ENCODE results near the gene SHOC2.

Gene SHOC2

DNA sequence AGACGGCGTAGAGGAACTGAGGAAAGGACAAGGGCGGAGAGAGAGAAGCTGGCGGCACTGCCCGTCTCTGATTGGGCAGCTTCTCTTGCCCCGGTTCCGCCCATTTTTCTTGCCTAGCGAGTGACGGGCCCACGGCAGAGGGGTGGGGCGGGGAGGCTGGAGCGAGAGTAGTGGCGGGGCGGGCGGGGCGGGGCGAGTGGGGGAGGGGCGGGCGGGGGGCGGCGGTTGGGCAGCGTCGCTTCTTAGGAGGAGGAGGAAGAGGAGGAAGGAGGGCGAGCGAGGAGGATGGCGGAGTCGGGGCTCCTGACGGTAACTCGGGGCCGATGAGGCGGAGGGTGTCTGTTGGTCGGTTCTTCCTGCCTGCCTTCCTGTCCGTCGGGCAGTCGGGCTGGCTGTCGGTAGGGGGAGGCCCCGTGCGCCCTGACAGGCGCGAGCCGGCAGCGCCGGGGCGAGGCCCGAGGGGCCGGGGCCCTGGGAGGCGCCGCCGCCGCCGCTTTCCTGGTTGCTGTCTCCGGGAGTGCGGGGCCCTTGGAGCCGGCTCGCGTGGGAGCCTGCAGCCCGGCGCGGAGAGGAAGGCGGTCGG lies at the start of gene SHOC2:
Gene SHOC2, plus strand, starts transcription at position 256 of the 583 bp plus-strand sequence. CDS start 44,755 bp downstream, outside the sequence.
- peak in 1 of 2 donors; percentile 99 for DNase-seq (ENCODE audit: low read depth in 1 of 2, low spot score in 1 of 2)

GRCh38 chr10:110870823-110871297 lies 48.5 kb upstream of the SHOC2 start:
- DNase-seq (ENCODE audit: low read depth in 1 of 2, low spot score in 1 of 2), result no peak

GRCh38 chr10:110871298-110872084 lies 47.9 kb upstream of the SHOC2 start, which contains the start of gene PDCD4:
Gene PDCD4 (plus strand): TSS chr10:110871928. CDS start chr10:110876028, 4,100 bp downstream.
- DNase-seq (ENCODE audit: low read depth in 1 of 2, low spot score in 1 of 2), result peak; percentile 86 to 94

DNA sequence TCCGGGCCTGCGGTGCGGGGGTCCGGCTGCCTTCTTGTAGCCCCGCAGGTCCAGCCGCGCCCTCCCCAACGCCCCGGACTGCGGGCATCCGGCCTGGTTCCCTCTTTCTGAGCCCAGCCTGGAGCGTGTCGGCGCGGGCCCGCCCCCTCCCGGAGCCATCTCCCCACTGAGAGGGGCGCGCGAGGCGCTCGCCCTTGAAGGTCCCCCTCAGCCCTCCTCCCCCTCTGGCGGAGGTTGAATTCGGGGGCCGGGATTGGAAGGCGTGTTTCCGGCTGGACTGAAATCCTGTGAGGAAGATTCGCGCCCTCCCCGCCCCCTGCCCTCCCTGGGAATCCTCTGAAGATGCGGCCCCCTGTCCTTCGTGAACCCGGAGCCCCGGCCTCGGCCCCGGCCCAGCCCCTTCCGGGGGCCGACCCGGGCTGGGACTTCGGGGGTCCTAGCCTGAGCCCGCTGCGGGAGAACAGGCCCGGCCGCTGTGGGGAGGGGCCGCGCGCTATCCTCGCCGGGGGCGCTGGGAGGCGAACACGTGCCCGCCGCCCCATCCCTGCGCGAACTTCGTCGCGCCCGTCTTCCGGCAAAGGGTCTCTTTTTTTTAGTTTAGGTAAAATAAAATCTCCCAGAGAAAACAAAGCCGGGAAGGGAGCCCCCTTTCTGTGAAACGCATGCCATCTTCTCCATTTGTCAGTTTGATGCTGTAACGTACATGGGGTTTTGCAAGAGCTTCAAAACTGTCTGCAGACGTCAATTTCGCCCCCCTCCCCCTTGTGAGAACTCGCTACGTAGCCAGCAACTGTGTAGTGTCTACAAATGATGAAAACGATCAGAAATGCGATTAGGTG lies 47.0 kb upstream of the SHOC2 start:
- peak; percentile 55 to 69 for DNase-seq (ENCODE audit: low read depth in 1 of 2, low spot score in 1 of 2)

DNA sequence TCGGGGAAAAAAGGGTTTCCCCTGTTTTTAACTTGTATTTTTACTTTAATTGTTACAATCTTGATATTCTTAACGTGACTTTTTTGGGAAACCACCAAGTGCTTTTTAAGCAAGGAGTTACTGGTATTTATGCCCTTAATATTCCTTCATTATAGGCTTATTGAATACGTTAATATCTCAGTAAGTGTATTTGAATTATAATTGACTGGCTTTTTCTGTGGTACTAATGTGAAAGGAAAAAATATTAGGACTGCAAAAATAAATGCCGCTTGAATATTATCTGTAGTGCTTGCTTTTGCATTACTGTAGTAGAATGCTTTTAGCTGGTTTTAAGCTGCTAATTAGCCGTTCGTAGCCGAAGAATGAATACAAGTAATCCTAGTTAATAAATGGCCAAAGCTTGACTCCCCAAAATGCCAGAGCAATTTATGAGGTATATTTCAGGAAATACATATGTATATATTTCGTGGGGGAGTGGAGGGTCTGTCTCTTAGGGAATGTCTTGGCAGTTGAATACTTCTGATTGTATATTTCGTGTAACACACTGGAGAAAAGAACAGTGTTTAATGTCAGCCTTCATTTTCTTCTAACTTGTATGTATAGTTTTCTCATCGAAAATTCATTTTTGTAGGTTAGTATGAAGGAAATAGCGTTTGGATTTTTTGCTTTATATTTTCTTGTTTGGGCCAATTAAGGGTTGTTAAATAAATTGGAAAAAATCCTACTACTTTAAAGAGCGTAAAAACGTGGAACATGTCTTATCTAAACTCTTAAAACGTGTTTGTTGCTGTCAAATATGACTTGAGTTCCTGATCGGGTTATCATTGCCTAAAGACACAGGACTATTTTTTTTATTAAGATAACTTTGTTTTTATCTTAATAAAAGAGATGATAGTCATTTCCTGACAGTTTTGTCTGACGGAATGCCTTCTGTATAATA lies 46.1 kb upstream of the SHOC2 start:
- DNase-seq (ENCODE audit: low read depth in 1 of 2, low spot score in 1 of 2), result no peak

GRCh38 chr10:110873951-110874350 lies 45.5 kb upstream of the SHOC2 start:
- no peak for DNase-seq (ENCODE audit: low read depth in 1 of 2, low spot score in 1 of 2)

GRCh38 chr10:110876000-110876399 lies 43.4 kb upstream of the SHOC2 start:
- no peak for DNase-seq (ENCODE audit: low read depth in 1 of 2, low spot score in 1 of 2)

DNA sequence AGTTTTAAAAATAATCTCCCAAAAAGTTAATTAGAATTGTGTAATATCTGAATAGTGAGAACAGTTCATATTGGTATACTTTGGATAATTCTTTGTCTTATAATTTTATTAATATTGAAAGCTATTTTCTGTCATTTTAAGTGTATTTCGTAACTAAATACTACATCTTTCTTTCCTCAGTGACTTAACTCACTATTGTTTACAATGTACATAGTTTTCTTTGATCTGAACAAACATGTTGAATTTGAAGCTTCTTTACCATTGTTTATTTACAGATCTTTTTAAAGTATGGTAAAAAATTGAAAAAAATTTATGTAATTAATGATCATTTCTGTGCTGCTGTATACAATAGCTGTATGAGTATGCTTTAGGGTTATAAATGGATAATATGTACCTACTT lies 42.6 kb upstream of the SHOC2 start:
- DNase-seq (ENCODE audit: low read depth in 1 of 2, low spot score in 1 of 2), result no peak

DNA sequence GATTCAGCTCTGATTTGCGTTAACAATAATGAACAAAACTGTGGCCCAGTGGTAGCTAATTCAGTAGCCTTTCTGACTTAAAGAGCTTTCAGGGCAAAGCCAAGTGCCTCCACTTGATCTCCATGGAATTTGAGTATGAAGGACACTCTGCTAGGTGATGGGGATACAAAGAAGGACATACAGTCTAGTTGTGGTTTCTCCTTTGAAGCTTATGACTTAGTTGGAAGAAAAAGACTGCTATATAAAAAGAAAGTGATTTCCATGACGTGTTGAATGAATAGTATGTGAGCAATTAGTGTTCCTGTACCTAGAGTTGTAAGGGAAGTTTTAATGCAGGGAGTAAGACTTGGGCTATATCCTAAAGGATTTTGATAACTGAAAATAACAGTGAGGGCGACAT lies 39.4 kb upstream of the SHOC2 start:
- DNase-seq (ENCODE audit: low read depth in 1 of 2, low spot score in 1 of 2), result no peak

GRCh38 chr10:110881247-110881646 lies 38.2 kb upstream of the SHOC2 start:
- DNase-seq (ENCODE audit: low read depth in 1 of 2, low spot score in 1 of 2), result no peak

DNA sequence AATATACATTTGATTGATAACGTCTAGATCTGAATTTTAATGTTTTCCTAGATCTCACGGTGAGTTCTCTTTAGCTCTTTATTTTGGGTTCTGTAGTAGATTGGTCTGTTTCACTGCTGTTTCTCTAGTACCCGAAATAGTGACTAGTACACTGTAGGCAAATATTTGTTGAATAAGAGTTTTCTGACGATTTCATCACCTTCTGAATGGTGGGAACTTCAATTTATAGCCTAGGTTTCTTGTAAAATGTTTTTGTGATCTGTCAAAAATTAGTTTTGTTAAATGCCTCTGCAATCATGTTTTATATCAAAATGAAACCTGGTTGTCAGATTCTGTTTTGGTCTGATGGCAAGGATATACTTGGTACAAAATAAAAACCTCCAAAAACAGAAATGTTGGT lies 37.5 kb upstream of the SHOC2 start:
- no peak for DNase-seq (ENCODE audit: low read depth in 1 of 2, low spot score in 1 of 2)

DNA sequence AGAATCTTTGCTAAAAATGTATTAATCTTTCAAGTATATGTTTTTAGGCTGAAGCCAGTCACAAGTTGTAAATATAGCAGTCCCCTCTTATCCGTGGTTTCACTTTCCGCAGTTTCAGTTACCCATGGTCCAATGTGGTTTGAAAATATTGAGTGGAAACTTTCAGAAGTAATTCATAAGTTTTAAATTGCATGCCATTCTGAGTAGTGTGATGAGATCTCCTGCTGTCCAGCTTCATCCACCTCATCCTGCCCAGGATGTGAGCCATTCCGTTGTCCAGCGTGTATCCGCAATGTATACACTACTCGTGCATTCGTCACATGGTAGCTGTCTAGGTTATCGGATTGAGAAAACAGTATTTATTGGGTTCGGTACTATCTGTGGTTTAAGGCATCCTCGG lies 35.5 kb upstream of the SHOC2 start:
- no peak for DNase-seq (ENCODE audit: low read depth in 1 of 2, low spot score in 1 of 2)

GRCh38 chr10:110885932-110886674 lies 33.3 kb upstream of the SHOC2 start:
- DNase-seq (ENCODE audit: low read depth in 1 of 2, low spot score in 1 of 2), result no peak

DNA sequence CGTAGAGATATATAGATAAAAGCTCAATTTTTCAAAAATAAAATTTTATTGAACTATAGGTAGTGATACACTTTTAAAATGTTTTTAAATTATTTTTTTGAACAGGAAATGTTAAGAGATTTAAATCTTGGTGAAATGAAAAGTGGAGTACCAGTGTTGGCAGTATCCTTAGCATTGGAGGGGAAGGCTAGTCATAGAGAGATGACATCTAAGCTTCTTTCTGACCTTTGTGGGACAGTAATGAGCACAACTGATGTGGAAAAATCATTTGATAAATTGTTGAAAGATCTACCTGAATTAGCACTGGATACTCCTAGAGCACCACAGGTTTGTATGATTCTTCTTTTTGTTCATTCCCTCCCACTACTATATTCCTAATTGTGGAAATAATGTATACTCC lies 31.8 kb upstream of the SHOC2 start:
- DNase-seq (ENCODE audit: low read depth in 1 of 2, low spot score in 1 of 2), result no peak

GRCh38 chr10:110892602-110893288 lies 26.7 kb upstream of the SHOC2 start:
- DNase-seq (ENCODE audit: low read depth in 1 of 2, low spot score in 1 of 2), result no peak

- DNase-seq (ENCODE audit: low read depth in 1 of 2, low spot score in 1 of 2), result no peak
Observed at GRCh38 chr10:110893559-110894179, 25.7 kb upstream of the SHOC2 start.

DNA sequence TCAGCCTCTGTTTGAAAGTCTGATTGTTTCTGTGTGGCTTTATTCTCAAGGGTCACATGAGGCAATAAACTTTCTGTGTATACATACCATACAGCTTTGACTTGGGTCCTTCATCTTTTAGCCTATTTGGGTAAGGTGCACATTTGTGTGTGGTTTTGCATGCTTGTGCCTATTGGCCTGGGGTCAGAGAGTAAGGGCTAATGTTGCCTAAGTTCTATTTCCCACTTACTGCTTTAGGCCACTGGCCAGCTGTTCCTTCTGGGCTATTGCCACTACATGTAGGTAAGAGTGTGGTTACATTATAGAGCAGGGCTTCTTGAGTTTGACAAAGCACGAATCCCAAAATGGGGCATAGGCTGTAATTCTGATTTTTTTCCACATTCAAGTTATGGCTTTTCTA lies 22.2 kb upstream of the SHOC2 start:
- no peak for DNase-seq (ENCODE audit: low read depth in 1 of 2, low spot score in 1 of 2)

- no peak for DNase-seq (ENCODE audit: low read depth in 1 of 2, low spot score in 1 of 2)
Observed at GRCh38 chr10:110898391-110898790, 21.0 kb upstream of the SHOC2 start.

DNA sequence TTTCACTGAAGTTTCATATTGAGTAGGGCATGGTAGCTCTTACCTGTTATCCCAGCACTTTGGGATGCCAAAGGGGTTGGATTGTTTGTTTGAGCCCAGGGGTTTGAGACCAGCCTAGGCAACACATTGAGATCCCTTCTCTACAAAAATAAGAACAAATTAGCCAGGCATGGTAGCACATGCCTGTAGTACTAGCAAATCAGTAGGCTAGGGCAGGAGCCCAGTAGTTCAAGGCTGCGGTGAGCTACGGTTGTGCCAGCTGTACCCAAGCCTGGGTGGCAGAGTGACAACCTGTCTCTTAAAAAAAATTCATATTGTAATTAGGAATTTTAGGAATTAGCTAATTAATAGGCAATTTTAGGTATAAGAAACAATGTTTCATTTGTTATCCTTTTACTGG lies 18.4 kb upstream of the SHOC2 start:
- DNase-seq (ENCODE audit: low read depth in 1 of 2, low spot score in 1 of 2), result no peak
